HepG2 (cell line): ENCODE measurements around the gene KRTAP5-6. TPM values are rescaled to one million over a fixed set of nuclear protein-coding genes. Genes with fewer than 3 reads are reported as not detected.
A peak's percentile ranks its signal among the peaks of the same experiment; 100 is the strongest.
"Not testable (repeated sequence)": the region's sequence is repeated elsewhere in the genome, so short reads cannot be mapped to it uniquely, and the experiment has no call there.

ENCODE experiments used
- ATAC-seq: fragments of 200-7000 bp; cut with Tn5 transposase; 3 replicates; pipeline ENCODE4 v1.9.1; 2020; ENCODE audit warnings: mild to moderate bottlenecking, moderate library complexity
- BruUV-seq: library from RNA; stranded (reverse); fragments of 400-500 nt; replicated peaks from 2 replicates; lab custom pipeline; 2021; lab: Mats Ljungman, UMichigan
- CTCF ChIA-PET: fragments of 300-600 bp; formaldehyde crosslinking; extraction: SDS; loops from one replicate; lab custom pipeline; 2021; ENCODE audit warnings: low total read pairs, inconsistent platforms, low intra/inter-chr PET ratio; lab: Yijun Ruan, JAX
- POLR2A ChIA-PET: fragments of 350-600 bp; sonication (Branson Sonifier 250); formaldehyde crosslinking; loops from one replicate; lab custom pipeline; 2020; ENCODE audit warnings: antibody characterized with exemption, inconsistent platforms; lab: Yijun Ruan, JAX
- DNase-seq: peaks from one replicate; pipeline ENCODE4 v3.0.0-alpha.2; 2015; ENCODE audit warnings: low spot score
- FAIRE-seq: peaks from 3 replicates; lab custom pipeline; 2011; peaks lifted over from hg19 to GRCh38; lab: Jason Lieb, UNC
- H2AFZ ChIP-seq: one replicate; pipeline ENCODE4 v1.6.1; 2011; ENCODE audit warnings: low read length, inconsistent platforms
- H3K27ac ChIP-seq: fragments of 300-600 bp; 3 replicates; pipeline ENCODE4 v1.8.0; 2011; ENCODE audit warnings: mixed run types, mild to moderate bottlenecking, mixed read lengths, low read length, inconsistent platforms; ENCODE audit not compliant: insufficient read depth; ENCODE audit errors: extremely low read length
- H3K27me3 ChIP-seq, 2 experiments: fragments of 200-600 bp in 1 of 2; 2 replicates in 1 of 2; 3 replicates in 1 of 2; pipeline versions ENCODE4 v1.6.0 to v1.8.0; 2011; ENCODE audit warnings: low read length in 2 of 2, mild to moderate bottlenecking in 2 of 2, moderate library complexity in 2 of 2, inconsistent platforms in 1 of 2; ENCODE audit not compliant: insufficient read depth in 2 of 2, control insufficient read depth in 1 of 2
- H3K36me3 ChIP-seq, 2 experiments: fragments of 200-600 bp in 1 of 2; replicated peaks in 1 of 2; 2 replicates in 1 of 2; 3 replicates in 1 of 2; pipeline versions ENCODE4 v1.5.1 to v1.8.0; 2011; ENCODE audit warnings: low read length in 2 of 2, inconsistent platforms in 1 of 2; ENCODE audit not compliant: insufficient read depth in 2 of 2, control insufficient read depth in 1 of 2
- H3K4me1 ChIP-seq: 2 replicates; pipeline ENCODE4 v1.5.1; 2012; ENCODE audit warnings: low read length, inconsistent platforms; ENCODE audit not compliant: insufficient read depth
- H3K4me2 ChIP-seq: 2 replicates; pipeline ENCODE4 v1.6.0; 2011; ENCODE audit warnings: low read depth, low read length, inconsistent platforms
- H3K4me3 ChIP-seq, 3 experiments: fragments of 200-600 bp in 1 of 3; sonication (generic), shearing (Covaris generic) in 1 of 3; replicated peaks in 1 of 3; 2 replicates each; pipeline ENCODE4 v1.5.1; 2011 to 2016; ENCODE audit warnings: low read length in 3 of 3, inconsistent platforms in 2 of 3, low read depth in 2 of 3, mild to moderate bottlenecking in 2 of 3, control low read depth in 1 of 3, mixed read lengths in 1 of 3; ENCODE audit not compliant: insufficient read depth in 1 of 3
- H3K79me2 ChIP-seq: one replicate; pipeline ENCODE4 v1.6.1; 2011; ENCODE audit warnings: low read length, inconsistent platforms; ENCODE audit not compliant: insufficient read depth
- H3K9ac ChIP-seq: 2 replicates; pipeline ENCODE4 v1.6.0; 2011; ENCODE audit warnings: mild to moderate bottlenecking, low read depth, low read length, inconsistent platforms; ENCODE audit not compliant: insufficient read depth
- H3K9me3 ChIP-seq: 2 replicates; pipeline ENCODE4 v1.5.1; 2012; ENCODE audit warnings: mild to moderate bottlenecking, low read length
- H4K20me1 ChIP-seq: 2 replicates; pipeline ENCODE4 v1.6.0; 2011; ENCODE audit warnings: inconsistent platforms, mild to moderate bottlenecking, low read length, moderate library complexity; ENCODE audit not compliant: insufficient read depth
- ZNF878 ChIP-seq: sonication (generic); formaldehyde crosslinking; IDR thresholded peaks from 2 replicates; pipeline ENCODE4 v1.8.1; 2023; ENCODE audit warnings: mild to moderate bottlenecking, missing genetic modification reagents, moderate library complexity
- WGBS: methylation state at CpG from one replicate; pipeline ENCODE4 v1.1.6; 2017; ENCODE audit warnings: low lambda C conversion rate; 5-methylcytosine and 5-hydroxymethylcytosine counted together
- in situ Hi-C: cut with HindIII; loops from 2 replicates; pipeline ENCODE4 v1.10.0; 2017; ENCODE audit warnings: low pct_unique_long_range_greater_than_20kb; ENCODE audit not compliant: extremely low pct_ligation_motif_present
- intact Hi-C: fragments of 100-400 bp; cut with micrococcal nuclease; formaldehyde crosslinking; loops from one replicate; pipeline ENCODE4 v1.10.0; 2022; ENCODE audit not compliant: unreplicated experiment
- polyA plus RNA-seq, 8 experiments: library from polyadenylated mRNA; depleted of rRNA in 3 of 8; stranded (reverse) in 7 of 8; unstranded in 1 of 8; fragments of >200 nt; fragmentation: Illumina TruSeq in 4 of 8; extraction: Trizol in 4 of 8; gene quantifications; 2 replicates each; pipeline versions ENCODE4 v1.2.1 to v1.2.3, GENCODE V29; 2011 to 2016; ENCODE audit warnings: low read depth in 4 of 8, missing spikeins in 1 of 8, mixed read lengths in 1 of 8; ENCODE audit not compliant: insufficient read depth in 1 of 8
- total RNA-seq, 5 experiments: library from RNA; depleted of rRNA; stranded (reverse); fragments of >200 nt; fragmentation: Illumina TruSeq; extraction: Trizol; gene quantifications; 2 replicates each; pipeline ENCODE4 v1.2.3, GENCODE V29; 2016; ENCODE audit warnings: low read depth in 1 of 5
- TF ChIP-seq, protein P1 (sequence below): sonication (generic); formaldehyde crosslinking; IDR thresholded peaks from 2 replicates; pipeline ENCODE4 v1.5.1; 2020; ENCODE audit warnings: mild to moderate bottlenecking, missing genetic modification reagents, moderate library complexity

The KRTAP5-6 gene
- total and polyA plus RNA-seq, 2 of the 13 experiments (the other 11 are each of a cell fraction or from before 2014, with no cell fraction given), result not detected

DNA sequence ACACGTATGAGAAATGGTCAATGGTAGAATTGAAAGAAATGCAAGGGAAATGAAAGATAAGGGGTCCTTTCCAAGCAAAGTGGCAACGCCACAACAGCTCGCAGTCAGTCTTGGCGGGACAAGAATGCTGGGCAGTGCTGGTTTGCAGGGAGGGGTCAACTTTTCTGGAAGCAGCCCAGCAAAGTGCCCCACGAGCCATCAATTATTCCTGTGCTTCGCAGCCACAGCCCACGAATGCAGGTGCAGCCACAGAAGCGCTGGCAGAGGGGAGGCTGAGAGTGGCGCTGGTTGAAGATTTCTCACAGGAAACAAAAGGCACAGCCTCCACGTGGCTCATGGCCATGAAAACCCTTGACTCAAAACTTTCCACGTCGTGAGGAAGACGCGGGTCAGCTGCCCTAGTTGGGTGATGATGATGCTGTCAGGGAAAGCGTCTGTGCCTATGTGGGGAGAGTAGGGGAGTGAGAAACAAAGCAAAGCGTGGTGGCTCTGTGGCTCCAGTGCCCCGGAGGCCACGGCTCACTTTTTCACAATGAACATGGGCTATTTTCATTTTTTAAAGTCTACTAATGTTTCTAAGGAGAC lies 34.2 kb upstream of the KRTAP5-6 start:
- H3K79me2 ChIP-seq, H3K4me3 ChIP-seq, FAIRE-seq, H3K27ac ChIP-seq, H3K4me2 ChIP-seq, H3K27me3 ChIP-seq, ATAC-seq, H2AFZ ChIP-seq, DNase-seq, H3K36me3 ChIP-seq, H3K9ac ChIP-seq, H4K20me1 ChIP-seq, intact Hi-C loops, POLR2A ChIA-PET, CTCF ChIA-PET, in situ Hi-C loops, BruUV-seq, H3K9me3 ChIP-seq: not testable (repeated sequence)
- TF ChIP-seq, protein P1, sequence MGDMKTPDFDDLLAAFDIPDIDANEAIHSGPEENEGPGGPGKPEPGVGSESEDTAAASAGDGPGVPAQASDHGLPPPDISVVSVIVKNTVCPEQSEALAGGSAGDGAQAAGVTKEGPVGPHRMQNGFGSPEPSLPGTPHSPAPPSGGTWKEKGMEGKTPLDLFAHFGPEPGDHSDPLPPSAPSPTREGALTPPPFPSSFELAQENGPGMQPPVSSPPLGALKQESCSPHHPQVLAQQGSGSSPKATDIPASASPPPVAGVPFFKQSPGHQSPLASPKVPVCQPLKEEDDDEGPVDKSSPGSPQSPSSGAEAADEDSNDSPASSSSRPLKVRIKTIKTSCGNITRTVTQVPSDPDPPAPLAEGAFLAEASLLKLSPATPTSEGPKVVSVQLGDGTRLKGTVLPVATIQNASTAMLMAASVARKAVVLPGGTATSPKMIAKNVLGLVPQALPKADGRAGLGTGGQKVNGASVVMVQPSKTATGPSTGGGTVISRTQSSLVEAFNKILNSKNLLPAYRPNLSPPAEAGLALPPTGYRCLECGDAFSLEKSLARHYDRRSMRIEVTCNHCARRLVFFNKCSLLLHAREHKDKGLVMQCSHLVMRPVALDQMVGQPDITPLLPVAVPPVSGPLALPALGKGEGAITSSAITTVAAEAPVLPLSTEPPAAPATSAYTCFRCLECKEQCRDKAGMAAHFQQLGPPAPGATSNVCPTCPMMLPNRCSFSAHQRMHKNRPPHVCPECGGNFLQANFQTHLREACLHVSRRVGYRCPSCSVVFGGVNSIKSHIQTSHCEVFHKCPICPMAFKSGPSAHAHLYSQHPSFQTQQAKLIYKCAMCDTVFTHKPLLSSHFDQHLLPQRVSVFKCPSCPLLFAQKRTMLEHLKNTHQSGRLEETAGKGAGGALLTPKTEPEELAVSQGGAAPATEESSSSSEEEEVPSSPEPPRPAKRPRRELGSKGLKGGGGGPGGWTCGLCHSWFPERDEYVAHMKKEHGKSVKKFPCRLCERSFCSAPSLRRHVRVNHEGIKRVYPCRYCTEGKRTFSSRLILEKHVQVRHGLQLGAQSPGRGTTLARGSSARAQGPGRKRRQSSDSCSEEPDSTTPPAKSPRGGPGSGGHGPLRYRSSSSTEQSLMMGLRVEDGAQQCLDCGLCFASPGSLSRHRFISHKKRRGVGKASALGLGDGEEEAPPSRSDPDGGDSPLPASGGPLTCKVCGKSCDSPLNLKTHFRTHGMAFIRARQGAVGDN (CRISPR knock-in tag), result peak; percentile 56; the same call in 1 of the 2 replicates
- 90% methylated on average over 16 of the region's 18 CpGs for WGBS
- H3K4me1 ChIP-seq, result peaks cover 58% of the 10 kb centered on the region

DNA sequence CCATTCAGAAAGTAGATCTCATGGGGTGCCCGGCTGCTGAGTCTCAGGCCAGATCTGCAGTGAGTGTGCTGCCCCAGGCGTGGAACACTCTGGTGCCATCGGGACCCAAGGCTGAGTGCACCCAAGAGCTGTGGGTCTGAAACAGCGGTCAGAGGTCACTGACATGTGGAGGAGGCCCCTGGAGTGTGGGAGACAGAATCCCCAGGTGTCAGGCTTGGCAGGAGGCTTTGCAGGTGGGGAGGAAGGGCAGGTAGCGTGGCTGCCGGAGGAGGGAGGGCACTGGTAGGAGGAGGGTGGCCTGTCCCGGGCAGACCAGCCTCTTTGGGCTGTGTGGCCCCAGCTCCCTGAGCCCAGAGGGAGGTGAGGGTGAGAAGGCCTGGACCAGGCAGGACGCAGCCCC lies 31.7 kb upstream of the KRTAP5-6 start:
- intact Hi-C loops, result no loop called here
- CTCF ChIA-PET, result no interaction called here
- H3K36me3 ChIP-seq, result no peaks in the 10 kb centered on the region
- H3K9me3 ChIP-seq, result no peaks in the 10 kb centered on the region
- H4K20me1 ChIP-seq, result no peaks in the 10 kb centered on the region
- FAIRE-seq, result no peak
- H3K79me2 ChIP-seq, result no peaks in the 10 kb centered on the region
- in situ Hi-C loops, result no loop called here
- no peaks in the 10 kb centered on the region for H3K27me3 ChIP-seq
- TF ChIP-seq, protein P1 (CRISPR knock-in tag), result peak; percentile 47
- no peak for TF ChIP-seq ZNF878 (CRISPR knock-in tag)
- H3K4me1 ChIP-seq, result peaks cover 47% of the 10 kb centered on the region
- WGBS, result 89% methylated on average over 4 of the region's 8 CpGs
- POLR2A ChIA-PET, result no interaction called here
- H2AFZ ChIP-seq, result no peak overlapping the region
- no peak overlapping the region for H3K27ac ChIP-seq
- ATAC-seq, result no peak
- H3K4me2 ChIP-seq, result no peak overlapping the region
- BruUV-seq, result no TSS peak
- DNase-seq, result no peak
- H3K4me3 ChIP-seq, result no peak overlapping the region
- H3K9ac ChIP-seq, result no peak overlapping the region
